SKM-1 treated with dmso at 0.1 percent for 144 hours (cell line): Measurements from ENCODE around the gene TRA2B.
"Not testable (repeated sequence)": the region's sequence is repeated elsewhere in the genome, so short reads cannot be mapped to it uniquely, and the experiment has no call there.

ENCODE experiments used
- DNase-seq: peaks from one replicate; lab custom pipeline; 2025; ENCODE audit not compliant: unreplicated experiment; lab: John Stamatoyannopoulos, UW

Gene TRA2B

GRCh38 chr3:185929192-185930151, 8.3 kb downstream of the TRA2B start:
- no peak for DNase-seq

DNA sequence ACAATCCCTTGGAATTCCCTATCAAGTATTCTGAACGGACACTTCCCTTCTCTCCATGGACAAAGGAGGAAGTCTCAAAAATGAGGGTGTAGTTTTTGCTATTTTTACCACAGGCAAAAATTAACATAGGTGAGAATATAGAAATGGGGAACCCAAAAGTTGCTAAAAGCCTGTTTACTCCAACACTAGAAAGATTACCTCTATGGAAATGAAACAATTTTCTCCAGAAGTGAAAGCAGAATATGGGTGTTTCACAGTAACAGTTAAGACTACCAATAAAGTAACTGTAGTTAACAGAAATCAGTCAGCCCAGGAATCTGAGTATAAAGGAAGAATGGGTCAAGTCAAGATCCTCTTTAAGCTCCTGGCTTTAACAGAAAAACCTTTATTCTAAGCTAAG, 9.3 kb downstream of the TRA2B start:
- no peak for DNase-seq

- no peak for DNase-seq
Measured at GRCh38 chr3:185927501-185928200, 10.2 kb downstream of the TRA2B start.

DNA sequence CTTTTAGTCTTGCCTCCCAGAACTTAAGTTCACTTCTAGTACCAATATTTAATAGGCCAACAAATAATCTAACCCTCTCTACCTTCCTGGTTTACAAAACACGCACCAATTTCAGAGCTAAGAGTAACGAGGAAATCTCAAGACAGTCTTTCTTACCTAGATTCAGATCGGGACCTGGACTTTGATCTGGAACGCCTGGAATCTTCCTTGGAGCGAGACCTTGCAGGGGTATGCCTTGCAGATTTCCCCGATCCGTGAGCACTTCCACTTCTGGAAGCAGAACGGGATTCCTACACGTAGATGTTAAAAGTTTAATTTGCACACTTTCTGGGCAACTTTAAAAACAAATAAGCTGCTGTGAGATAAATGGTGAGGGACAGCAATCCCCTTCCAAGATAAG, 11.4 kb downstream of the TRA2B start:
- no peak for DNase-seq

GRCh38 chr3:185925353-185925752, 12.5 kb downstream of the TRA2B start:
- DNase-seq: no peak

DNA sequence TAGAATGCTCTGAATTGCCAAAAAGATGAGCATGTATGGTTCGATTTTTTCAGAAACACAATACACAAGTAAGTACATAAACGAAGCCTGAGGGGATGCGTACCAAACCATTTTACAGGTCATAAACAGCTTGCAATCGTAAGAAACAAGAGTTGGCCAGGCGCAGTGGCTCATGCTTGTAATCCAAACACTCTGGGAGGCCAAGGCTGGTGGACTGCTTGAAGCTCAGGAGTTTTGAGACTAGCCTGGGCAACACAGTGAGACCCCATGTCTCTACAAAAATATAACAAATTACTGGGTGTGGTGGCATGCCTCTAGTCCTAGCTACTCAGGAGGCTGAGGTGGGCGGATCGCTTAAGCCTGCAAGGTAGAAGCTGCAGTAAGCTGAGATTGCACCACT, 13.4 kb downstream of the TRA2B start:
- no peak for DNase-seq

- DNase-seq: no peak
Measured at GRCh38 chr3:185920184-185920583, 17.6 kb downstream of the TRA2B start.

DNA sequence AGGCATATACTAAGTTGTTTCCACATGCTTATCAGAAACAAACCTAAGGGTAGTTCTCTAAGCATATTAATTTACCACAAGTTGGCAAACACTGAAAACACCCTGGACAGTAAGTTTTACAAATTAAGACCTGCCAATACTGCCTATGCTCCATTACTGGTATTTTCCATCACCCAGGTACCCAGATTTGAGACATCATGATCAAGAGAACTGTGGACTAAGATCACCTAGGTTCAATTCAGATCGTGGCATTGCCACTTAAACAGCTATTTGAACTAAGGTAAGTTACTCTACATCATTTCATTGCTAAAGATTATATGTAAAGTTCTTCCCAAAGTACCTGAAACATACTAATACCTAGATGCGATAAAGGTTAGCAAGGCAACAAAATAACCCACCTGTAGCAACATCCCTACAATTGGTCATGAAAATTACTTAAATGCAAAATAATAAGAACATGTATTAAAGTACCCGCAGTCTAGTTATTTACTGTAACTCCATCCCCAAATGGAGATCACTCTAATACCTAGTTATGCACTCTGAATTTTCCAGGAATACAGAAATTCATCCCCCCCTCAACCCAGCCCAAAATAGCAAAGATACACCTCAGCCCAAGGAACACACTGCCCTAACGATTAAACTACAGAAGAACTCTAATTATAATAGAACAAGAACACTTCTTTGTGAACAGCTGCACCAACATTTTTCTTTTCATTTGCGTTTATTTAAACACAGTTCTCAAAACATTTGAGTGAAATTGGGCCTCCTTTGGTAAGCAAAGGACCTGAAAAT, 21.6 kb downstream of the TRA2B start:
- no peak for DNase-seq

DNA sequence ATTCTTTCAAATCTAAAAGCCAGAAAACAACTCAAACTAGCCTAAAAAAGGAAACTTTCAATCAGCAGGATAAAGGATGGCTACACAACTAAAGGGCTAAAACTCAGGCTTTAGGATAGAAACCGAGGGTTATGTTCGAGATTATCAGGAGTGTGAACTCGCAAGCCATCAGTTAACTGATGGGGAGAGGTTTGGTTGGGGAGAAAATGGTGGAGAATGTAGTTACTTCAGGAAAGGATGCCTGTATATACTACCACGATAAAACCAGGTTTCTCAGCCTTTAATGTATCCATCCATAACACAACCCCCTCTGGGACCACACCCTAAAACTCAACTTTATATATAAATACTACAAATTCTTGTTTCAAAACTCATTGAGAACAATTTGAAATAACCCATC, 22.2 kb downstream of the TRA2B start:
- DNase-seq: no peak

DNA sequence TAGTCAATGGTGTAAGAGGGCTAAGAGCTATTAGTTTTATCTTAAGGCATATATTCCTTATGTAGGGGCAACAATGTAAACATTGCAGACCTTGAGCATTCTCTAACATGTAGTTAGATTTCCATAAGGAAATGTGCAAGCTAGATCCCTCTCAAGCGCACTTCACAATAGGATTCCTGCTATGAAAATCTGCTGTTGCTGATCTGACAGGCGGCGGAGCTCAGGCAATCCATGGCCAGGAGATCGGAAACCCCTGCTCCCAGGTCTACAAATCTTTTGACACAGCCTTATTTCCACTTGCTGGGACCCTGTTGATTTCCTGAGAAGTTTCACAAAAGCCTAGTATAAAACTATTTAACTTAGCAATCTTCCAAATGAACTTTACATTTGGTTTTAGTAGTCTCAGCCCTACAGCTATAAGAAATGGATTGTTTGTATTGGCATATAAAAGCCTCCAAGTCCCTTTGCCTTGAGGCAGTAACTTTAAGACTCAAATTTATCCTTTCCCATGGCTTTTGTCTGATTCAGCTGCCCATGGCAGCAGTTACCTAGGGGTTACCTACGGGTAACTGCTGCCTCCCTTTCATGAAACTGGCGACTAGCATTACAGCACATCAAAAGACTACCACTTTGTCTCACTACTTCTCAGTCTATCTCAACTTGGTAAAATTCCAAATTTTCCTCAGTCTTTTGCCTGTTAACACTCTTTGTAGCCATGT, 22.7 kb downstream of the TRA2B start:
- DNase-seq: no peak

- DNase-seq: no peak
Measured at GRCh38 chr3:185912929-185913901, 24.6 kb downstream of the TRA2B start.

GRCh38 chr3:185912512-185912911, 25.3 kb downstream of the TRA2B start:
- no peak for DNase-seq

GRCh38 chr3:185911076-185911448, 26.8 kb downstream of the TRA2B start:
- not testable (repeated sequence) for DNase-seq

DNA sequence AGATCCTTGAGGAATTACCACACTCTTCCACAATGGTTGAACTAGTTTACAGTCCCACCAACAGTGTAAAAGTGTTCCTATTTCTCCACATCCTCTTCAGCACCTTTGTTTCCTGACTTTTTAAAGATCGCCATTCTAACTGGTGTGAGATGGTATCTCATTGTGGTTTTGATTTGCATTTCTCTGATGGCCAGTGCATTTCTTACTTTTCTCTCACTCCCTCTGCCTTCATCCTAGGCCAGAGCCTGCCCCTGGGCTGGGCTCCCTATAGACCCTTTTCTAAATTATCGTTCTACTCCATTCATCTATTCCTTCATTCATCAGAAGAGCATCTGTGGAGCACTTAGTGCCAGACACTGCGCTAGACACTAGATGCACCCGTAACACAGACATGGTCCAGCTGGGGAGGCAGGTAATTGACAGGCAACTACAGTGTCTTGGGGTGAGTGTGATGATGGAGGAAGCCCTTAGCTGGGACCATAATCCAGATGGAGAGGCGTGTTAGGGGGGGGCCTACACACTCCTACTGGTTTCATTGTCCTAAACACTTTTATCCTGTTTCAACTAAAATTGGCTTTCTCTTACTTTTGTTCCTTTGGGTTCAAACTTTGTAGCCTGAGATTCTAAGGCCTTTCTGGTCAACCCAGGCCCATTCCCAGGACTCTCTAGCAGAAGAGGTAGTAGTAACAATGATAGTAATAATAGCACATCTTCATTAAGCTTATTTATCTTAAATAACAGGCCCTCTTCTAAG, 27.3 kb downstream of the TRA2B start:
- DNase-seq: not testable (repeated sequence)

DNA sequence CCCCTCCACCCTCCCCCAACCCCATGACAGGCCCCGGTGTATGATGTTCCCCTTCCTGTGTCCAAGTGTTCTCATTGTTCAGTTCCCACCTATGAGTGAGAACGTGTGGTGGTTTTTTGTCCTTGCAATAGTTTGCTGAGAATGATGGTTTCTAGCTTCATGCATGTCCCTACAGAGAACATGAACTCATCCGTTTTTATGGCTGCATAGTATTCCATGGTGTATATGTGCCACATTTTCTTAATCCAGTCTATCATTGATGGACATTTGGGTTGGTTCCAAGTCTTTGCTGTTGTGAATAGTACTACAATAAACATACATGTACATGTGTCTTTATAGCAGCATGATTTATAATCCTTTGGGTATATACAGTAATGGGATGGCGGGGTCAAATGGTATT, 27.9 kb downstream of the TRA2B start:
- DNase-seq: not testable (repeated sequence)

DNA sequence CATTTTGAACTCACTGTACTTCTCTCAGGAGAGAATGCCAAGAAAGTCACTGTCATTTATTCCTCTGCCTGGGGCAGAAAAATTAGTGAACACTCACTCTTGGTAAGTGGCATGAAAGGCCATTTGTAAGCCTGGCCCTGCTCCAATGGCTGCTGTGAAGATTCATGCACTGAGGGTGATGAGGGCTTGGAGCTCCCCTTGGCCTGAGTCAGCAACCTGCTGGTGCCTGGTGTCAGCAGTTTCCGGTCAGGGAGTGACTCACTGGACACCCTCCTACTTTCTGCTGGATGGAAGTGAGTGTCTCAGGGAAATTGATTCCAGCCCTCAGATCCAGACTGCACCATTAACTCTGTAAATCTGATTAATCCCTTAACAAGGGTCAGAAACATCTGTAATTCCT, 37.6 kb downstream of the TRA2B start:
- DNase-seq: no peak

DNA sequence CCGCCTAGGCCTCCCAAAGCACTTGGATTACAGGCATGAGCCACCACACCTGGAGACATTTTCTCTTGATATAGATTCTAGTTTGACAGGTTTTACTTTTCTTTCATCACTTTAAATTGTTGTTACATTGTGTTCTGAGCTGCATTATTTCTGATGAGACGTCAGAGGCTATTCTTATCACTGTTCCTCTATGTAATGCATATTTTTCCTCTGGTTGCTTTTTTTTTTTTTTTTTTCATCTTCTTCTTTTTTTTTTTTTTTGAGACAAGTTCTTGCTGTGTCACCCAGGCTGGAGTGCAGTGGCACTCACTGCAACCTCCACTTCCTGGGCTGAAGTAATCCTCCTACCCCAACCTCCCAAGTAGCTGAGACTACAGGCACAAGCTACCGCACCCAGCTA, 41.2 kb downstream of the TRA2B start:
- DNase-seq: no peak

DNA sequence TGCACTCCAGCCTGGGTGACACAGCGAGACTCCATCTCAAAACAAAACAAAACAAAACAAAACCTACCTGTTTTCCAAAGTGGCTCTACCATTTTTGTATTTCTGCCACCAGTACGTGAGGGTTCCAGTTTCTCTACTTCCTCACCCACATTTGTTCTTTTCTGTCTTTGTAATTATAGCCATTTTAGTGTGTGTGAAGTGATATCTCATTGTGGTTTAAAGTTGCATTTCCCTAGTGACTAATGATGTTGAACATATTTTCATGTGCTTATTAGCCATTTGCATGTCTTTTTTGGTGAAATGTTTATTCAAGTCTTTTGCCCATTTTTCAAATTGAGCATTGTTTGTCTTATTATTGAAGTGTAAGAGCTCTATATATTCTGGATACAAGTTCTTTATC, 50.7 kb downstream of the TRA2B start:
- DNase-seq: no peak

DNA sequence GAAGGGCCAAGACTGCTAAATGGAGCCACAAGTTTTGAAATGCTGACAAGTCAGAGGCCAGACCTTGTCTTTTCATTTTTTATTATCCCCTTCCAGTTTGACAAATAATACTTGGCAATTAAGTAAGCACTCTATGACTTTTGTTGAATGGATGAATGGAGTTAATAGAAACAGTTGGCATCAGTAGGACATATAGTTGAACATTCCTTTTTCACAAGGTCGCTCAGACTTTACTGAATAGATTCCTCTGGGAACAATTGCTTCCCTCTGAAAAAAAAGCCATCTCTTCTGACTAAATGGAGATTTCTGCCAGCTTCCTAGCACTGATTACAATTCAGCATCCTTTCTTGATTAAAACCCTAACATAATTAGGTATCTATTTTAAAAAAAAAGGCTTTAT, 53.2 kb downstream of the TRA2B start:
- no peak for DNase-seq
